ENCODE results near the gene SYT2.
"Not testable (repeated sequence)": the region's sequence is repeated elsewhere in the genome, so short reads cannot be mapped to it uniquely, and the experiment has no call there.

SYT2 gene

GRCh38 chr1:202589190-202589930, 120.9 kb downstream of the SYT2 start:
- no peak for DNase-seq

DNA sequence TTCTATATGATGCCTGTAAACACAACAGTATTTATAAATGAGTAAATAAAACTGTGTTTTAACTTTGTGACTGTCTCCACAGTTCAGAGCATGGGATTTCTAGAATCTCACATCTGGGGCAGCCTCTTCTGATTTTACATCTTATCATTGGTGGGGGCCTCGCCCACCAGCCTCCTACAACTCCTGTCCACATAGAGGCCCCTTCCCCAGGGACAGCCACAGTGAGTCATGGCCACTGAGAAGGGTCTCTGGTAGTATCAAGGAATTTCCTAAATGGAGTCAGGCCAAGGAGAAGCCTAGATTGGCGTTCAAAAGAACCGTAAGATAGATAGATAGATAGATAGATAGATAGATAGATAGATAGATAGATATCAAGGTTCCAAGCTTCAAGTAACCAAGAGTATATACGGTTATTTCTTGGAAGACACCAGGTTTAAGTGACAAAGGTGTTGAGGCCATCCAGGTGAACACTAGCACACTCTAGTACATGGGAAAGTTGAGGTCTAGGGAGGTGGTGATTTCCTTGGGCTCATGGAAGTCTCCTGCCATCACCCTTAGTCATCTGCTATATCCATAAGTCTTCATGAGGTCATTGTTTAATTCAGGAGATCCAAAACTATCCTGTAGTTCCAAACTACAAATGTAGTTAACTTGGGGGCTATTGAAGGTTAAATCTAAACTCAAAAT, 121.6 kb downstream of the SYT2 start:
- no peak for DNase-seq

DNA sequence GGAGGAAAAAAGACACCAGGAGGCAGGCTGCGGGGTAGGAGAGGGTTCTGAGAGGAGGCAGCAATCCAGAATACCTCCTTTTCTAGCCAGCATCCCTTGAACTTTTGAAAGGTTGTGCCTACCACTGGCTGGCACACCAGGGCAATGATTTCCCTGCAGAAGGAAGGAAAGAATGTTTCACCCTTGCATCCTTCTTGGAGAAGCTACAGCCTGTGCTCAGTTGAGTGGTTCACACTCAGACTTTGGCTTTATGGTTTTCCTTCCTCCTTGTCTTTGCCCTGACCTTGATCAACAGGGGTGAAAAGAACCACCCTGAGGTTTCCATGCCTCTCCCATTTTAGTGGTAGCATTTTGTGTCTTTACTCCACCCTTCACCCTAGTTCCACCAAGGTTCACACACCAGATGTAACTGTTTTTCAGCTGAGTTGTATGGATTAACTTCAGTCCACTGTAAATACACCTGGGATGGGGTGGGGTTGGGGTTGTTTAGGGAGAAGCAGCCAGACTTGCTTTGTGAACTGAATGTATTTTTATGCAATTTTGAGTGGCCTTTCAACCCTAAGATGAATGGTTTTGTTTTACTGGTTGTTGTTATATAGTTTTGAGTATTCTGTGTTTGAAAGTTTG, 122.3 kb downstream of the SYT2 start:
- DNase-seq = no peak

- DNase-seq = no peak
These were observed 123.4 kb downstream of the SYT2 start for GRCh38 chr1:202586871-202587270.

- DNase-seq = no peak
These were observed 124.0 kb downstream of the SYT2 start for GRCh38 chr1:202586018-202586821.

DNA sequence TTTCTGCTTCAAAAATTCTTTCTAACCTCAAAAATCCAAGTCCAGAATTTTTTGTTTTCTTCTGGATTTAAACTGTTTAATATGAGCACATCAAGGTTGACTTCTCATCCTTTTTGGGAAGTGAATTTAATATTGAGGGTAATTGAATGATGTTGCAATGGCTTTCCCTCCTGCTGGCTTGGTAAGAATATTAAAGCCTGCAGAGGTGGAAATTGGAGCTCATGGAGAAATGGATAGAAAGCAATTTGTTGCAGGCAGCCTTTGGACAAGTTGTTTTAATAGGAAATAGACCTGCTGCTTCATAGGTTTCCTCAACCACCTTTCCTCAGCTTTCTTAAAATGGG, 124.7 kb downstream of the SYT2 start:
- no peak for DNase-seq

- DNase-seq = no peak
These were observed 125.3 kb downstream of the SYT2 start for GRCh38 chr1:202584707-202585589.

DNA sequence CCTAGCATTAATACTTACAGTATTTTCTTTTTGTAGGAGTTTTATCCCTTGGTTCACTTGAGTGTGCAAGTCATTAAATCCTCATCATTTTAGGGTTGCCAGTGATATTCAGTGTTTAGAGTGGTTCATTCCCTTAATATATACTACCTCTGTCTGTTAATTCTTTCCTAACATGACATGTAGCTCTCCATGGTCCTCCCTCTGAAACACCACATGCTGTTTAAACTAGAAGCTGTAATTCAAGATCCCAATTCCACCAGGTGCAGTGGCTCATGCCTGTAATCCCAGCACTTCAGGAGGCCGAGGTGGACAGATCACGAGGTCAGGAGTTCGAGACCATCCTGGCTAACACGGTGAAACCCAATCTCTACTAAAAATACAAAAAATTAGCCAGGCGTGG, 127.9 kb downstream of the SYT2 start:
- not testable (repeated sequence) for DNase-seq

DNA sequence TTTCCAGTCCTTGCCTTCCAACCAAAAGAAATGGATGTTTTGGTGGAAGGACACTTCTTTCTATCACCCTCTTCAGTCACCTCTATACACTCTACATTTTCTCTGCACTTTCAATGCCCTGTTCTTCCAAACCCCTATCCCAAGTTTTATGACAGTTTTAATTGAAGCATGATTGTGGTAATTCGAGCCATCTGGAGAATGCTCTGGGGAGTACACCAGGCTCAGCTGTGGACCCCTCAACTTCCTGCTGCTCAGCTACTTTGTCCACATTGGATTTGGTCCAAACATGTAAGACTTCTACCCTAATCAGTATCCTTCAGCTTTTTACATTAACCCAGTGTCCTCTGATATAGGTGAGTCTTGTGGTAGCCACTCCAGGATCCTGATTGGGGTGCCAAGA, 129.6 kb downstream of the SYT2 start:
- DNase-seq = no peak

DNA sequence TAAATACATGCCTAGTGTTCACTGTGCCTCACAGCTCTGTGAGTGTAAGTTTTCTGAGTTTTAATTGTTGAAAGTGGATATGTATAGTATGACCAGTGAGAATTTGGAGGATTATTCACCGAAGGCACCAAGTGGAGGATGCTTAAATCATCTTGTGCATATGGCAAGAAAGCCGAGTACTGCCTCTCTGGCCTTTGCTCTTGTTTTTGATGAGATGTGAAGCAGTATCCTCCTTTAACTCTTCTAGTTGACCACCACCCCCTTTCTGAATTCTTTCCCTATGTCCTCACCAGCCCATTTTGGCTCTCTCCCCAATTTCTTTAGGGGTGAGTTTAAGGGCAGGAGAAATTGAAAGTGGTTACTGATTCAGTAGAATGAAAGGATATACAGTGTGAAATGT, 130.4 kb downstream of the SYT2 start:
- DNase-seq = no peak

DNA sequence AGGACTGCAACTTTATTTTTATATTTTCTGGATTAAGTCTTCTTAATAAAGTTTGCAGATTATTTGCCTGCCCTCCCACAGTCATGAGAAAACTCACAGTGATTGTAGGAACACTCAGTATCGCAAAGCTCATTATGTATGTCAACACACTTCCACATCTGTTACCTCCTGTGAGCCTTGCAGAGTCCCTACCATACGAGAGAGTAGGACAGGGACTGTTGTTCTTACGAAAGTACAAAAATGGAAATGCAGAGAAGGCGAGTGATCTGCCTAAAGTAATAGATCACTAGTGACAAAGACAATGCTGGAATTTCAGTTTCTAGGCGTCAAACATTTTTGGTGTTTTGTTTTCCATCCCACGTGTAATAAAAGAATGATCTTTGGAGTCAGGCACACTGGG, 131.7 kb downstream of the SYT2 start:
- DNase-seq = no peak

GRCh38 chr1:202578001-202578504, 132.2 kb downstream of the SYT2 start:
- DNase-seq = no peak

GRCh38 chr1:202577381-202577780, 132.9 kb downstream of the SYT2 start:
- DNase-seq = no peak

GRCh38 chr1:202576816-202577215, 133.4 kb downstream of the SYT2 start:
- DNase-seq = no peak

GRCh38 chr1:202575918-202576653, 134.2 kb downstream of the SYT2 start:
- no peak for DNase-seq

- no peak for DNase-seq
These were observed 137.4 kb downstream of the SYT2 start for GRCh38 chr1:202572867-202573266.

DNA sequence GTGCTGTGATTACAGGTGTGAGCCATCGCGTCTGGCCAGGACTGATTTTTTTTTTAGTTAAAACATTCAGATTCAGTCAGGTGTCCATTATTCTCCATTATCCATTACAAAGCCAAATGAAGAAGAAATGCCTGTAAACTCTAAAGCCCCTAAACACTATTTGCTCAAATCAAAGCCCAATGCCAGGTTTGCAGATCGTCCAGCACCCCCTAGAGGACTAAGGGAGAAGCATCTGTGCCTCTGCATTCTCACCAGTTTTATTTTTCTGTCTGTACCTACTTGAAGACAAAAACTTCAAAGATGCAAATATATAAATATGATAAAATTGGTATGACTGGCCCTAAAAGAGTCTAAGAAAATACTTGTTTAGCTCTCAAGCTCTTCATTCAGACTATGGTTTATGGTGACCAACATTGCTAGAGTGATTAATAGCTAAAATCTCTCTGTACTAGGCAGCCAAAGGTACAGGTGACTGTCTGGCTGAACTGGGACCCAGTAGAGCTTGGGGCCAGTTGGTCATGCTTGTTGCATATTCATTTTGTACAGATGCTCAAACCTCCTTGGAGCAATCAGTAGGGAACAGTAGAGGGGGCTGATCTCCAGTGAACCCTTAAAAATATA, 138.4 kb downstream of the SYT2 start:
- no peak for DNase-seq

DNA sequence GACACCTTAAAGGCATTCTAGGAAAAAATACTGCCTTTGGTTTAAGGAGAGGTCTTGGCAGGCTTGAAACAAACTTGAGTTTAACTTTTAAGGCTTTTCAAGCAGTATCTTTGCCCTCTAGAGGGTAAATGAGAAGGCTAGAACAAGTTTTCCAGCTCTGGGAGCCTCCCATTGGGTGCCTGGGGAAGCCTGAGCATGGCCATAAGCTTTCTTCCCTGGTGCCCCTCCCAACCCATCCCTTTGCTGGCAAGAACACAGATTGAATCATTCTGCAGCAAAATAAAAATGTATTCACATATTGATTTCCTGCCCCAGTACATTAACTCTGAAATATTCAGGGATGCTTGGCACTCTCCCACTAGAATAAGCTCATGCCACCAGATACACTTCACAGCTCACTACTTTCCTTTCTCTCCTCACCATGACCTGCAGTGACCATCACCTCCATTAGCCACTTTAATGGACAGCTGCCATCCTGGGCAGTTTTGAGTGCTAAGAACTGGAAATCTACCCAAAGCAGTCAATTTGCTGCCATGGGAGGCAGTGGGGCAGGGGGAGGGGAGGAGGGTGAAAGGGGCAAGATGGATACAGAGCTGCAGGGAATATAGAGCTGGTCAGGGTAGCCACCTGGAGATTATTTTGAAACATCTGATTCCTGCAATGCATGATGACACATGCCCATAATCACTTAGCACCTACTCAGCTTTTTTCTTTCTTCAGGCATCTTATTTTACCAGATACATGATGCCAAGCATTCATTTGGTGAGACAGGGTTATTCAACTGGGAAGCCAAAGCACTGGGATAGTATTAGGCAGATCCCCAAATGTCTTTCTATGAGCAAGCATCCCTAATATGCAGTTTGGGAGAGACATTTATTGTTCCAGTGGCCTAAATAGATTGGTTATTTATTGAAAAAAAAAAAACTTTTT, 140.6 kb downstream of the SYT2 start:
- no peak for DNase-seq

- DNase-seq = no peak
These were observed 141.4 kb downstream of the SYT2 start for GRCh38 chr1:202568826-202569225.

GRCh38 chr1:202568410-202568809, 141.8 kb downstream of the SYT2 start:
- no peak for DNase-seq

Measured in T-helper 9 cell (primary cell).